Small intestine (tissue), 7 donors: ENCODE results near the gene KL. TPM values are rescaled to one million over a fixed set of nuclear protein-coding genes. Genes with fewer than 3 reads are reported as not detected.

Source experiments
- DNase-seq, 2 donors: peaks; one replicate each; pipeline versions ENCODE4 v3.0.0 to v3.0.0-alpha.2; 2013
- FAIRE-seq: peaks from 2 replicates; lab custom pipeline; 2012; peaks lifted over from hg19 to GRCh38; lab: Jason Lieb, UNC
- H3K27ac ChIP-seq, 3 donors: one replicate each; pipeline ENCODE4 v1.5.1; 2013; ENCODE audit warnings: low read length in 2 of 3, mild to moderate bottlenecking in 2 of 3, control low read depth in 1 of 3, inconsistent platforms in 1 of 3, low read depth in 1 of 3, moderate library complexity in 1 of 3
- H3K27me3 ChIP-seq, 3 donors: one replicate each; pipeline ENCODE4 v1.6.1; 2013; ENCODE audit warnings: low read length in 3 of 3, inconsistent platforms in 1 of 3; ENCODE audit not compliant: control insufficient read depth in 3 of 3, insufficient read depth in 3 of 3
- H3K36me3 ChIP-seq, 3 donors: one replicate each; pipeline ENCODE4 v1.6.1; 2013; ENCODE audit warnings: low read length in 3 of 3, inconsistent platforms in 1 of 3, low read depth in 1 of 3, mild to moderate bottlenecking in 1 of 3, moderate library complexity in 1 of 3; ENCODE audit not compliant: control insufficient read depth in 3 of 3, insufficient read depth in 2 of 3
- H3K4me1 ChIP-seq, 3 donors: one replicate each; pipeline ENCODE4 v1.6.1; 2013; ENCODE audit warnings: low read length in 2 of 3, inconsistent platforms in 1 of 3, low read depth in 1 of 3, mild to moderate bottlenecking in 1 of 3, moderate library complexity in 1 of 3; ENCODE audit not compliant: control insufficient read depth in 3 of 3, insufficient read depth in 2 of 3
- H3K4me3 ChIP-seq, 3 donors: one replicate each; pipeline ENCODE4 v1.5.1; 2013; ENCODE audit warnings: low read length in 3 of 3, control low read depth in 1 of 3, inconsistent platforms in 1 of 3, low read depth in 1 of 3, mild to moderate bottlenecking in 1 of 3, moderate library complexity in 1 of 3
- H3K9me3 ChIP-seq, 2 donors: one replicate each; pipeline ENCODE4 v1.6.1; 2013; ENCODE audit warnings: low read depth in 1 of 2, low read length in 1 of 2; ENCODE audit not compliant: control insufficient read depth in 2 of 2, insufficient read depth in 1 of 2
- WGBS, 3 donors: extraction: QIAGEN DNeasy Blood & Tissue Kit; methylation state at CpG; one replicate each; pipeline ENCODE4 v1.1.7; 2013; 5-methylcytosine and 5-hydroxymethylcytosine counted together
- polyA plus RNA-seq, 4 donors: library from polyadenylated mRNA; stranded (reverse) in 3 of 4; unstranded in 1 of 4; fragments of 200-250 nt in 3 of 4; fragments of 120-200 nt in 1 of 4; gene quantifications; one replicate each; pipeline versions ENCODE4 v1.2.1 to v1.2.3, GENCODE V29; 2013
- donor health status: healthy with polysubstance abuse.
- donor health status: control.
- donor health status: control.
- donor health status: Bipolar disorder and iron deficiency.
- donor health status: healthy.

The KL gene
- polyA plus RNA-seq, 4 donors, result 0.67 to 4.8 (median 2.0) TPM

GRCh38 chr13:33109801-33110200 is 93.6 kb downstream of the KL start:
- Histone ChIP-seq H3K4me3 (no peak overlapping the region), H3K36me3 (peaks cover 0 to 54% (median 4%) of the 10 kb centered on the region in 3 donors), H3K27me3 (no peaks in the 10 kb centered on the region), H3K9me3 (no peaks in the 10 kb centered on the region), H3K27ac (peak overlapping the region in 1 of 3 donors; percentile 14), H3K4me1 (peaks cover 0 to 17% (median 13%) of the 10 kb centered on the region in 3 donors)
- no peak for FAIRE-seq
- WGBS, 3 donors, result 82 to 91% (median 83%) methylated on average over 10 of the region's 10 CpGs
- no peak for DNase-seq

GRCh38 chr13:33110386-33110712 is 94.1 kb downstream of the KL start:
- peaks cover 0 to 22% (median 13%) of the 10 kb centered on the region in 3 donors for H3K4me1 ChIP-seq
- H3K36me3 ChIP-seq, result peaks cover 0 to 56% (median 3%) of the 10 kb centered on the region in 3 donors
- DNase-seq, result no peak
- WGBS, 3 donors, result 71 to 88% (median 85%) methylated on average over 5 of the region's 5 CpGs
- H3K9me3 ChIP-seq, result no peaks in the 10 kb centered on the region
- H3K27me3 ChIP-seq, result no peaks in the 10 kb centered on the region
- FAIRE-seq, result no peak
- H3K27ac ChIP-seq, result peak overlapping the region in 1 of 3 donors; percentile 13
- no peak overlapping the region for H3K4me3 ChIP-seq

GRCh38 chr13:33110713-33111413 is 94.6 kb downstream of the KL start:
- 57 to 88% (median 82%) methylated on average over 14 of the region's 14 CpGs for WGBS, 3 donors
- DNase-seq (no peak), FAIRE-seq (no peak)
- H3K36me3 ChIP-seq, result peaks cover 0 to 52% (median 3%) of the 10 kb centered on the region in 3 donors
- no peaks in the 10 kb centered on the region for H3K9me3 ChIP-seq
- H3K4me1 ChIP-seq, result peaks cover 0 to 28% (median 13%) of the 10 kb centered on the region in 3 donors
- H3K27ac ChIP-seq, result peak overlapping the region in 1 of 3 donors; percentile 13
- H3K27me3 ChIP-seq, result no peaks in the 10 kb centered on the region
- no peak overlapping the region for H3K4me3 ChIP-seq

GRCh38 chr13:33111414-33112110 is 95.3 kb downstream of the KL start:
- Histone ChIP-seq H3K27me3 (no peaks in the 10 kb centered on the region), H3K4me1 (peaks cover 0 to 33% (median 13%) of the 10 kb centered on the region in 3 donors), H3K36me3 (peaks cover 0 to 46% (median 1%) of the 10 kb centered on the region in 3 donors), H3K4me3 (no peak overlapping the region), H3K27ac (no peak overlapping the region), H3K9me3 (no peaks in the 10 kb centered on the region)
- 18 to 51% (median 40%) methylated on average over 9 of the region's 9 CpGs for WGBS, 3 donors
- peak; percentile 38 to 67 for DNase-seq
- FAIRE-seq, result no peak

GRCh38 chr13:33112766-33113165 is 96.5 kb downstream of the KL start:
- DNase-seq (peak in 1 of 2 donors; percentile 42), FAIRE-seq (no peak)
- Histone ChIP-seq H3K27ac (no peak overlapping the region), H3K4me1 (peaks cover 0 to 33% (median 13%) of the 10 kb centered on the region in 3 donors), H3K4me3 (no peak overlapping the region), H3K36me3 (peaks cover 0 to 46% (median 0%) of the 10 kb centered on the region in 3 donors), H3K27me3 (no peaks in the 10 kb centered on the region), H3K9me3 (no peaks in the 10 kb centered on the region)
- 75 to 86% (median 85%) methylated on average over 12 of the region's 12 CpGs for WGBS, 3 donors

GRCh38 chr13:33114146-33114545 is 97.9 kb downstream of the KL start:
- H3K27me3 ChIP-seq, result no peaks in the 10 kb centered on the region
- no peak overlapping the region for H3K27ac ChIP-seq
- no peaks in the 10 kb centered on the region for H3K9me3 ChIP-seq
- DNase-seq (no peak), FAIRE-seq (no peak)
- H3K4me1 ChIP-seq, result peaks cover 0 to 33% (median 13%) of the 10 kb centered on the region in 3 donors
- 93 to 96% (median 94%) methylated on average over 5 of the region's 5 CpGs for WGBS, 3 donors
- peaks cover 0 to 45% (median 0%) of the 10 kb centered on the region in 3 donors for H3K36me3 ChIP-seq
- no peak overlapping the region for H3K4me3 ChIP-seq

GRCh38 chr13:33115274-33115673 is 99.1 kb downstream of the KL start:
- Histone ChIP-seq H3K9me3 (no peaks in the 10 kb centered on the region), H3K4me3 (no peak overlapping the region), H3K27me3 (no peaks in the 10 kb centered on the region), H3K4me1 (peaks cover 0 to 33% (median 5%) of the 10 kb centered on the region in 3 donors), H3K27ac (no peak overlapping the region), H3K36me3 (peaks cover 0 to 45% (median 1%) of the 10 kb centered on the region in 3 donors)
- WGBS, 3 donors, result 46 to 85% (median 56%) methylated on average over 2 of the region's 2 CpGs
- no peak for FAIRE-seq
- peak in 1 of 2 donors; percentile 35 for DNase-seq
